Stimulated activated naive B cell treated with anti-CD40 and anti-IgM and Interleukin-4, amounts not matched to agents 10 μg/mL and 1 μg/mL and 100 μg/mL, for 72 hours (primary cell): ENCODE measurements around the gene FRYL.
"Not testable (repeated sequence)": the region's sequence is repeated elsewhere in the genome, so short reads cannot be mapped to it uniquely, and the experiment has no call there.

Experiments used
- ATAC-seq, 2 donors: fragments of 150-1000 bp; cut with Tn5 transposase; replicated peaks; 2 replicates each; pipeline ENCODE4 v1.10.0; 2021; ENCODE audit warnings: moderate library complexity in 1 of 2
- DNase-seq: peaks from one replicate; pipeline ENCODE4 v3.0.0; 2021
- H3K27ac Mint-ChIP-seq: one replicate; pipeline ENCODE4 v1.8.0; 2022; ENCODE audit warnings: mild to moderate bottlenecking, mixed read lengths
- H3K27me3 Mint-ChIP-seq, 2 donors: one replicate each; pipeline ENCODE4 v1.8.0; 2022; ENCODE audit warnings: mixed read lengths in 2 of 2
- H3K36me3 Mint-ChIP-seq, 2 donors: one replicate each; pipeline ENCODE4 v1.8.0; 2022; ENCODE audit warnings: mixed read lengths in 2 of 2, mild to moderate bottlenecking in 1 of 2
- H3K4me1 Mint-ChIP-seq, 2 donors: one replicate each; pipeline ENCODE4 v1.8.0; 2022; ENCODE audit warnings: mixed read lengths in 2 of 2, mild to moderate bottlenecking in 1 of 2
- H3K4me3 Mint-ChIP-seq, 2 donors: one replicate each; pipeline ENCODE4 v1.8.0; 2022; ENCODE audit warnings: mild to moderate bottlenecking in 2 of 2, mixed read lengths in 2 of 2, moderate library complexity in 1 of 2
- H3K9me3 Mint-ChIP-seq, 2 donors: one replicate each; pipeline ENCODE4 v1.8.0; 2022; ENCODE audit warnings: mixed read lengths in 2 of 2, mild to moderate bottlenecking in 1 of 2

The FRYL gene

DNA sequence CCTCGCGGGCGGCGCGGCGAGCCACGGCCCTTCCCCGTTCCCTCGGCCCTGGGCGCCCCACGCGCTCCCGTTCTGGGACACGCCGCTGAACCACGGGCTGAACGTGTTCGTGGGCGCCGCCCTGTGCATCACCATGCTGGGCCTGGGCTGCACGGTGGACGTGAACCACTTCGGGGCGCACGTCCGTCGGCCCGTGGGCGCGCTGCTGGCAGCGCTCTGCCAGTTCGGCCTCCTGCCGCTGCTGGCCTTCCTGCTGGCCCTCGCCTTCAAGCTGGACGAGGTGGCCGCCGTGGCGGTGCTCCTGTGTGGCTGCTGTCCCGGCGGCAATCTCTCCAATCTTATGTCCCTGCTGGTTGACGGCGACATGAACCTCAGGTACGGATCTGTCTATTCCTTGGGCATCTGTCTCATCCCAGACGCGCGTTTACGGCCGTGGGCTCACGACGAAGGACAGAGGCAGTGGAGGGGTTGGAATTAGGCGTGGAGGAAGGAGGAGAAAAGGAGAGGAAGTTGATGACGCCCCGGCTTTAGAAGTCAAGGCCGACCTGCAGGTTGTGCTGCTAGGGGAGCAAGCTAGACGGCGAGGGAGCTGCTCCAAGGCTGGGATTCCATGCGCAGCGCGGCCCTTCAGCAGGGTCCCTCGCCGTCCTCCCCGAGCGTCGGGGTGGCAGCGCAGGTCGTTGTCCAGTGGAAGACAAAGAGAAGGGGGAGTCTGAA, 296.1 kb downstream of the FRYL start:
- Mint-ChIP-seq H3K36me3 (peaks cover 0 to 3% of the 10 kb centered on the region in 2 donors), H3K27me3 (peaks cover 54 to 57% of the 10 kb centered on the region in 2 donors), H3K4me3 (peak overlapping the region; percentile 66 to 74), H3K9me3 (peaks cover 0 to 3% of the 10 kb centered on the region in 2 donors), H3K27ac (peak overlapping the region; percentile 63), H3K4me1 (peaks cover 9 to 15% of the 10 kb centered on the region in 2 donors)
- ATAC-seq (no peak), DNase-seq (no peak)

GRCh38 chr4:48483006-48483776, 296.9 kb downstream of the FRYL start, which contains the start of gene SLC10A4:
Gene SLC10A4 (plus strand): TSS chr4:48483343. CDS start chr4:48483562, 219 bp downstream.
- Mint-ChIP-seq H3K36me3 (peaks cover 0 to 3% of the 10 kb centered on the region in 2 donors), H3K4me3 (peak within 1 kb of the TSS; percentile 66 to 74), H3K4me1 (peaks cover 9 to 15% of the 10 kb centered on the region in 2 donors), H3K27ac (peak within 1 kb of the TSS; percentile 63), H3K9me3 (peaks cover 0 to 3% of the 10 kb centered on the region in 2 donors), H3K27me3 (peaks cover 46 to 52% of the 10 kb centered on the region in 2 donors)
- DNase-seq = no peak
- peak; percentile 25 to 36 for ATAC-seq

DNA sequence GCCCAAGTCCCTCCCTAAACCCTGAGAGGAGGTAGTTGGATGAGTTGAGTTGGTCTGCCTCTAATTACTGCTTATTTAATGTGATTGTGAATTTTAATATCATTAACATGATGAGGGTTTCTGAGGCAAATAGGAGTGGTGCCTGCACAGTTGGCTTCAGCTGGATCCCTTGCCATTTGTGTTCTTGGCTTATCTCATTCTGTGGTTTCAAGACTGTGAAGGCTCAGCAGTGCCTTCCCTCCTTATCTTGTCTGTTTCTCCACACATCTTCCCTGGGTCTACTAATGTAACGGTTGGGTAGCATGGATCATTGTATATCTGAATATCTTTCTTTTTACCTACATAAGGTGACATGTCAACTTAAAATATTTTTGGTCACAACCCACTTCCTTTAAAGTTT, 298.5 kb downstream of the FRYL start:
- no peaks in the 10 kb centered on the region for H3K36me3 Mint-ChIP-seq
- H3K27me3 Mint-ChIP-seq = peaks cover 38 to 42% of the 10 kb centered on the region in 2 donors
- no peak for DNase-seq
- H3K4me1 Mint-ChIP-seq = peaks cover 9 to 15% of the 10 kb centered on the region in 2 donors
- peaks cover 0 to 3% of the 10 kb centered on the region in 2 donors for H3K9me3 Mint-ChIP-seq
- ATAC-seq = no peak
- H3K4me3 Mint-ChIP-seq = no peak overlapping the region
- H3K27ac Mint-ChIP-seq = no peak overlapping the region

- no peaks in the 10 kb centered on the region for H3K36me3 Mint-ChIP-seq
- ATAC-seq (no peak), DNase-seq (no peak)
- no peak overlapping the region for H3K27ac Mint-ChIP-seq
- H3K4me3 Mint-ChIP-seq = no peak overlapping the region
- peaks cover 23 to 26% of the 10 kb centered on the region in 2 donors for H3K27me3 Mint-ChIP-seq
- no peaks in the 10 kb centered on the region for H3K4me1 Mint-ChIP-seq
- no peaks in the 10 kb centered on the region for H3K9me3 Mint-ChIP-seq
Measured at GRCh38 chr4:48478273-48478672, 301.8 kb downstream of the FRYL start.

DNA sequence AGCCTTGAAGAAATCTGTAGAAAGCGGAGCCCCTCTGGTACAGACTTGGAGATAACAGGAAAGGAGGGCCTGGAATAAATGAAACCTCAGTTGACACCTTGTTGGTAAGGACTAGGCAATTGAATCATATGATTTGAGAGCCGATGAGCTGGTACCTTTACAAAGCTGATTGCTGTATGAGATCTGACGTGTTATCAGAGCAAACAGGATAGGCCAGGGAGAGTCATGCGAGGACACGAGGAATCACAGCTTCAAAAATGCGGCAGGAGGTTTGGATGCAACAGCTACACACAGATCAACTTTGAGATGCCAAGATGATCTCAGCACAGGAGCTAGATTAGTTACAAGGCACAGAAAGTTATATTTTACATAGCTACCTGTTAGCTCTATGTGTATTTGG, 304.3 kb downstream of the FRYL start:
- Mint-ChIP-seq H3K9me3 (no peaks in the 10 kb centered on the region), H3K4me1 (no peaks in the 10 kb centered on the region), H3K27me3 (peaks cover 5 to 8% of the 10 kb centered on the region in 2 donors), H3K36me3 (no peaks in the 10 kb centered on the region), H3K4me3 (no peak overlapping the region), H3K27ac (no peak overlapping the region)
- no peak for ATAC-seq
- DNase-seq = no peak

GRCh38 chr4:48472794-48473193, 307.3 kb downstream of the FRYL start:
- H3K36me3 Mint-ChIP-seq = no peaks in the 10 kb centered on the region
- DNase-seq (no peak), ATAC-seq (no peak)
- no peak overlapping the region for H3K4me3 Mint-ChIP-seq
- H3K27me3 Mint-ChIP-seq = peaks cover 13 to 14% of the 10 kb centered on the region in 2 donors
- peaks cover 0 to 2% of the 10 kb centered on the region in 2 donors for H3K4me1 Mint-ChIP-seq
- no peaks in the 10 kb centered on the region for H3K9me3 Mint-ChIP-seq
- H3K27ac Mint-ChIP-seq = no peak overlapping the region

- Mint-ChIP-seq H3K36me3 (no peaks in the 10 kb centered on the region), H3K9me3 (no peaks in the 10 kb centered on the region), H3K27ac (no peak overlapping the region), H3K4me1 (peaks cover 5 to 9% of the 10 kb centered on the region in 2 donors), H3K4me3 (no peak overlapping the region), H3K27me3 (peaks cover 13 to 14% of the 10 kb centered on the region in 2 donors)
- ATAC-seq = no peak
- DNase-seq = no peak
Measured at GRCh38 chr4:48470570-48470969, 309.5 kb downstream of the FRYL start.

DNA sequence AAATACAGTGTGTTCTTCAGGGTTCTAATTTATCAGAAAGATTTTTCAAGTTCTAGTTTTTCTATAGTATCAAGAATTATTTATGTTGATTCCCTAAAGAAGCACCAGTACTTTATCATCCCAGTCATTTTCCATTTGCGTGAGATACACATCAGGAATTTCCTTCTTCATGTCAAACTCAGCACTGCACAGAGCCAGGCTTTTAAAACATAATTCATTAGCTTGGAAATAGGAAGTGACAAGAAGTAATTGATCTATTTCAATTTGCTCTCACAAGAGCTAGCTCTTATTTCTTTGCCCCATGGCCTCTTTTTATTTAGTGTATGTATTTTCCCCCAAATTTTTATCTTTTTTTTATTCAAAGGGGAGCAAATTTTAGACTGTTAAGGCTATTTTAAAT, 309.9 kb downstream of the FRYL start:
- Mint-ChIP-seq H3K27me3 (peaks cover 13 to 14% of the 10 kb centered on the region in 2 donors), H3K4me1 (peaks cover 5 to 9% of the 10 kb centered on the region in 2 donors), H3K27ac (no peak overlapping the region), H3K36me3 (no peaks in the 10 kb centered on the region), H3K4me3 (no peak overlapping the region), H3K9me3 (no peaks in the 10 kb centered on the region)
- DNase-seq = no peak
- ATAC-seq = no peak

DNA sequence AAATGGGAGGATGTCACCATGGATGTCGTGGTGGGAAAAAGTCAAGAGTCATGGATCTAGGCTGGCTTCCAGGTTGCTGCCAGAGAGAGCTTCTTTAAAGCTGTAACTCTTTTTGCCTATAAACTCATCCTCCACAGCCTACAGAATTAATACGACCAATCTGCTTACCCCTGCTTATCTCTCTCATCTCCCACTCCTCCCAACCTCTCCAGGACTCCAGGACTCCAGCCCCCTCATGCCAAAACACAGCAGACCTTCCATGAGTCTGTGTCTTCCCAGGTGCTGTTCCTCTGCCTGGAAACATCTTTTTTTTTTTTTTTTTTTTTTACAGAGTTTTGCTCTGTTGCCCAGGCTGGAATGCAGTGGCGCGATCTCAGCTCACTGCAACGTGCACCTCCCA, 312.2 kb downstream of the FRYL start:
- no peaks in the 10 kb centered on the region for H3K36me3 Mint-ChIP-seq
- no peak overlapping the region for H3K4me3 Mint-ChIP-seq
- H3K27me3 Mint-ChIP-seq = peaks cover 13 to 14% of the 10 kb centered on the region in 2 donors
- peaks cover 5 to 9% of the 10 kb centered on the region in 2 donors for H3K4me1 Mint-ChIP-seq
- no peak for DNase-seq
- H3K27ac Mint-ChIP-seq = no peak overlapping the region
- peaks cover 0 to 5% of the 10 kb centered on the region in 2 donors for H3K9me3 Mint-ChIP-seq
- no peak for ATAC-seq

DNA sequence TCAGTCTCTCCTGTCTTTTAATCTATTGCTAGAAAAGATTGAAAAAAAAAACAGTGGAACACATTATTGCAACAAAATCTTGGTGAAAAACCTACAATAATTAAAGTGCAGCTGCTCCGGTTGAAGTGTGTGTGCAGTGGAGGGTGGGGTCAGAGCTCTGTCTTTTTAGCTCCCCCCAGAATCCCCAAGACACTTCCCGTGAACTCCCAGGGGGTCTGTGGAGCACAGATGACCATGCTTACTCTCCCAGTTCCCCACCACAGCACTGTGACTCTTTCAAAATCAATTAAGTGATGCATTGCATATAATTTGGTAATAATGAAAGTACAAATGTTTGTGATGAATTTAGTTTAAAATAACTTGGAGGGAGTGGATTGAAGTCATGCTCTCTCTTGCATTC, 312.6 kb downstream of the FRYL start:
- peak; percentile 75 to 84 for ATAC-seq
- Mint-ChIP-seq H3K4me1 (peaks cover 5 to 9% of the 10 kb centered on the region in 2 donors), H3K27ac (no peak overlapping the region), H3K27me3 (peaks cover 13 to 14% of the 10 kb centered on the region in 2 donors), H3K4me3 (no peak overlapping the region), H3K9me3 (peaks cover 0 to 5% of the 10 kb centered on the region in 2 donors), H3K36me3 (no peaks in the 10 kb centered on the region)
- no peak for DNase-seq

DNA sequence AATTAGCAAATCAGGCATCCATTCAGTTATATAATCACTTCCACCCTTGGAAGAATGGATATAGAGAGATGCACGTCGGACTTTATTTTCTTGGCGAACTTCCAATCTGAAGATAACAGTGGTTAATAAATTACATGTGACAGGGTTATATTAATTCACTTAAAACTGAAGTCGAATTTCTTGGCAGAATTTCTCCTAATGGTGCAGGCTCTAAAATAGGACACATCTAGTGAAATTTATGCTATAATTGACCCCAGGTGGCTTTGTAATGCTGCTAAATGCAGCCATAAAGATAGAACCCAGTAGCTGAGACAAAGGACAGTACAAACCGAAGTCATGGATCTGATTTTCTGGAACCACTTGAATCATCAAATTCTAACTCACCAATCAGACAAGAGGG, 317.7 kb downstream of the FRYL start:
- ATAC-seq = no peak
- no peak overlapping the region for H3K4me3 Mint-ChIP-seq
- peaks cover 0 to 7% of the 10 kb centered on the region in 2 donors for H3K9me3 Mint-ChIP-seq
- H3K4me1 Mint-ChIP-seq = peaks cover 2 to 3% of the 10 kb centered on the region in 2 donors
- no peaks in the 10 kb centered on the region for H3K27me3 Mint-ChIP-seq
- peaks cover 0 to under 1% of the 10 kb centered on the region in 2 donors for H3K36me3 Mint-ChIP-seq
- DNase-seq = no peak
- H3K27ac Mint-ChIP-seq = no peak overlapping the region

GRCh38 chr4:48461000-48461399, 319.1 kb downstream of the FRYL start:
- H3K9me3 Mint-ChIP-seq = peaks cover 4 to 9% of the 10 kb centered on the region in 2 donors
- H3K4me3 Mint-ChIP-seq = no peak overlapping the region
- ATAC-seq (no peak), DNase-seq (no peak)
- H3K27ac Mint-ChIP-seq = no peak overlapping the region
- H3K27me3 Mint-ChIP-seq = no peaks in the 10 kb centered on the region
- H3K36me3 Mint-ChIP-seq = peaks cover 0 to 4% of the 10 kb centered on the region in 2 donors
- H3K4me1 Mint-ChIP-seq = no peaks in the 10 kb centered on the region

DNA sequence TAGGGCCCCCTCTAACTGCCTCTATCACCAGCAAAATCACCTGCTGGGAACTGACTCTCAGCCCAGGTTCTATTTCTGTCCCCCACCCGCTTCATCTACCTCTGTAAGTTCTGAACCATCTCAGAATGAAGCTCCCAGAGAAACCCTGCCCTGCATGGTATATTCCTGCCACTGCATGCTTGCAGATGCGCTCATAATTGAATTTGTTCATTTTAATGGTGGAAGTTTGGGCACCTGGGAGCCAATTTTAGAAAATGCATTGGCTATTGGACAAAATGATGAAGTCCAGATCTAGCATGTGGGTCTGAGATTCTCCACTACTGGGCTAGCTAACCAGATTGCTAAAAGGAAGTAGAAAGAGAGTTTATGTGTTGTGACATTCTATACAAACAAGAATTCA, 325.5 kb downstream of the FRYL start:
- no peak for ATAC-seq
- H3K27ac Mint-ChIP-seq = no peak overlapping the region
- H3K27me3 Mint-ChIP-seq = no peaks in the 10 kb centered on the region
- H3K9me3 Mint-ChIP-seq = peaks cover 4% of the 10 kb centered on the region in 2 donors
- H3K4me3 Mint-ChIP-seq = no peak overlapping the region
- H3K4me1 Mint-ChIP-seq = no peaks in the 10 kb centered on the region
- no peak for DNase-seq
- H3K36me3 Mint-ChIP-seq = peaks cover 0 to 4% of the 10 kb centered on the region in 2 donors

- H3K4me3 Mint-ChIP-seq, H3K9me3 Mint-ChIP-seq, H3K36me3 Mint-ChIP-seq, DNase-seq, H3K4me1 Mint-ChIP-seq, H3K27ac Mint-ChIP-seq, H3K27me3 Mint-ChIP-seq, ATAC-seq: not testable (repeated sequence)
Measured at GRCh38 chr4:48451656-48452055, 328.4 kb downstream of the FRYL start.

DNA sequence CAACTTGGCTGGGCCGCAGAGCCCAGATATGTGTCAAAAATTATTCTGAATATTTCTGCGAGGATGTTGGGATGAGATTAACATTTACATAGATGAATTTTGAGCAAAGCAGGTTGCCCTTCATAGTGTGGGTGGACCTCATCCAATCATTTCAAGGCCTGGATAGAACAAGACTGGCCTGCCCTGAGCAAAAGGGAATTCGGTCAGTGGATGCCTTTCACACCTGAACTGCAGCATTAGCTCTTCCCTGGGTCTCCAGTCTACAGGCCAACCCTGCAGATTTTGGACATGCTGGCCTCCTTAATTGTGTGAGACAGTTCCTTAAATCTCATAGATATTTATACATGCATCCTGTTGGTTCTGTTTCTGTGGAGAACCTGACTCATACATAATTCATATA, 329.3 kb downstream of the FRYL start:
- H3K36me3 Mint-ChIP-seq = no peaks in the 10 kb centered on the region

More for the DNA sequence above, 329.3 kb downstream of the FRYL start:
- Mint-ChIP-seq H3K27me3 (no peaks in the 10 kb centered on the region), H3K4me1 (no peaks in the 10 kb centered on the region), H3K27ac (no peak overlapping the region), H3K9me3 (no peaks in the 10 kb centered on the region), H3K4me3 (no peak overlapping the region)
- DNase-seq (no peak), ATAC-seq (no peak)
